ENCODE results near the gene SDK2.

GRCh38 chr17:73356561-73357170, 287.6 kb downstream of the SDK2 start:
- TF ChIP-seq CTCF (IDR thresholded peaks at IDR 0.05) (no peak), POLR2A (IDR thresholded peaks at IDR 0.05) (no peak)

All from Peyer's patch (tissue), 4 donors.